Endothelial cell of umbilical vein (primary cell): ENCODE measurements around the gene C2CD4D. TPM values are rescaled to one million over a fixed set of nuclear protein-coding genes. Genes with fewer than 3 reads are reported as not detected.

ENCODE experiments used
- BruUV-seq: library from RNA; stranded (reverse); fragments of 400-500 nt; replicated peaks from 2 replicates; lab custom pipeline; 2021; lab: Mats Ljungman, UMichigan
- CTCF ChIA-PET: fragments of 300-600, 350-600 bp; sonication (Branson Sonifier 250); formaldehyde crosslinking; loops from one replicate; lab custom pipeline; 2021; ENCODE audit warnings: antibody characterized with exemption, inconsistent platforms; lab: Charles Lee
- POLR2A ChIA-PET: fragments of 300-600, 350-600 bp; sonication (Branson Sonifier 250); formaldehyde crosslinking; loops from one replicate; lab custom pipeline; 2021; ENCODE audit warnings: antibody characterized with exemption, inconsistent platforms; lab: Charles Lee
- DNase-seq: peaks from one replicate; pipeline ENCODE4 v3.0.0-alpha.2; 2011; ENCODE audit warnings: low read depth, low spot score
- FAIRE-seq: peaks from 2 replicates; lab custom pipeline; 2011; peaks lifted over from hg19 to GRCh38; lab: Jason Lieb, UNC
- H2AFZ ChIP-seq: 2 replicates; pipeline ENCODE4 v1.6.0; 2012; ENCODE audit warnings: low read depth, low read length, control low read depth, inconsistent platforms
- H3K27ac ChIP-seq: 2 replicates; pipeline ENCODE4 v1.5.1; 2011; ENCODE audit warnings: low read depth, mild to moderate bottlenecking, control low read depth, low read length, moderate library complexity; ENCODE audit not compliant: insufficient read depth
- H3K27me3 ChIP-seq, 2 experiments: 2 replicates each; pipeline versions ENCODE4 v1.6.0 to v1.6.1; 2011; ENCODE audit warnings: low read length in 2 of 2, mixed read lengths in 1 of 2; ENCODE audit not compliant: control insufficient read depth in 2 of 2, insufficient read depth in 2 of 2
- H3K36me3 ChIP-seq, 2 experiments: 2 replicates in 1 of 2; 3 replicates in 1 of 2; pipeline ENCODE4 v1.5.1; 2011; ENCODE audit warnings: low read length in 2 of 2, mild to moderate bottlenecking in 1 of 2, moderate library complexity in 1 of 2; ENCODE audit not compliant: control insufficient read depth in 2 of 2, insufficient read depth in 2 of 2; ENCODE audit errors: extremely low read depth in 1 of 2
- H3K4me1 ChIP-seq: 3 replicates; pipeline ENCODE4 v1.5.1; 2011; ENCODE audit warnings: mild to moderate bottlenecking, low read length; ENCODE audit not compliant: control insufficient read depth, insufficient read depth; ENCODE audit errors: extremely low read depth
- H3K4me2 ChIP-seq: 2 replicates; pipeline ENCODE4 v1.6.1; 2011; ENCODE audit warnings: low read length, control low read depth, mixed read lengths; ENCODE audit not compliant: insufficient read depth
- H3K4me3 ChIP-seq, 3 experiments: fragments of 200-600 bp in 1 of 3; sonication (generic), shearing (Covaris generic) in 1 of 3; replicated peaks in 1 of 3; 2 replicates each; pipeline ENCODE4 v1.5.1; 2011 to 2016; ENCODE audit warnings: control low read depth in 3 of 3, low read length in 3 of 3, mild to moderate bottlenecking in 2 of 3, inconsistent platforms in 1 of 3, low read depth in 1 of 3, moderate library complexity in 1 of 3; ENCODE audit not compliant: insufficient read depth in 1 of 3
- H3K79me2 ChIP-seq: 2 replicates; pipeline ENCODE4 v1.6.0; 2012; ENCODE audit warnings: low read length, inconsistent platforms; ENCODE audit not compliant: control insufficient read depth, insufficient read depth
- H3K9ac ChIP-seq: replicated peaks from 2 replicates; pipeline ENCODE3; 2011; ENCODE audit warnings: low read length, control low read depth; ENCODE audit not compliant: insufficient read depth; ENCODE audit errors: extremely low read depth
- H3K9me1 ChIP-seq: replicated peaks from 3 replicates; pipeline ENCODE4 v1.6.0; 2011; ENCODE audit warnings: mild to moderate bottlenecking, low read length; ENCODE audit not compliant: control insufficient read depth, insufficient read depth; ENCODE audit errors: extremely low read depth
- H3K9me3 ChIP-seq: replicated peaks from 2 replicates; pipeline ENCODE4 v1.5.1; 2012; ENCODE audit warnings: low read length, inconsistent platforms; ENCODE audit not compliant: control insufficient read depth, insufficient read depth
- H4K20me1 ChIP-seq: replicated peaks from 2 replicates; pipeline ENCODE3; 2011; ENCODE audit warnings: mild to moderate bottlenecking, low read length; ENCODE audit not compliant: control insufficient read depth, insufficient read depth; ENCODE audit errors: extremely low read depth
- CTCF ChIP-seq, 2 donors: IDR thresholded peaks; 1 replicate in 1 of 2; 2 replicates in 1 of 2; pipeline ENCODE4 v1.5.1; 2011; ENCODE audit warnings: low read length in 2 of 2, mild to moderate bottlenecking in 2 of 2, moderate library complexity in 2 of 2, control low read depth in 1 of 2, inconsistent platforms in 1 of 2, low read depth in 1 of 2; ENCODE audit not compliant: insufficient read depth in 1 of 2; ENCODE audit errors: extremely low read depth in 1 of 2
- EZH2 ChIP-seq: IDR thresholded peaks from 2 replicates; pipeline ENCODE4 v1.6.1; 2012; ENCODE audit warnings: borderline replicate concordance, low read depth, mild to moderate bottlenecking, moderate library complexity, low read length, inconsistent platforms; ENCODE audit not compliant: severe bottlenecking
- FOS ChIP-seq: IDR thresholded peaks from 2 replicates; pipeline ENCODE4 v1.6.1; 2011; ENCODE audit warnings: mild to moderate bottlenecking, low read length, moderate library complexity, borderline replicate concordance; ENCODE audit not compliant: insufficient read depth
- GATA2 ChIP-seq: IDR thresholded peaks from 2 replicates; pipeline ENCODE4 v1.7.0; 2011; ENCODE audit warnings: low read depth, mild to moderate bottlenecking, moderate library complexity, mixed read lengths, low read length; ENCODE audit not compliant: insufficient read length, insufficient read depth
- JUN ChIP-seq: IDR thresholded peaks from 2 replicates; pipeline ENCODE4 v1.6.1; 2011; ENCODE audit warnings: borderline replicate concordance, low read depth; ENCODE audit not compliant: insufficient read length, insufficient read depth
- MYC ChIP-seq: IDR thresholded peaks from one replicate; pipeline ENCODE4 v1.6.1; 2011; ENCODE audit warnings: mild to moderate bottlenecking, low read depth, low read length
- POLR2A ChIP-seq: IDR thresholded peaks from 2 replicates; pipeline ENCODE4 v1.6.1; 2012; ENCODE audit warnings: low read depth, mild to moderate bottlenecking, control low read depth, low read length
- dilution Hi-C: fragments of 300-500 bp; cut with MboI; formaldehyde crosslinking; loops from one replicate; pipeline ENCODE4 v1.15.0; 2019; ENCODE audit warnings: low sequenced_read_pairs; ENCODE audit not compliant: extremely low pct_ligation_motif_present
- intact Hi-C: fragments of 100-400 bp; cut with micrococcal nuclease; formaldehyde crosslinking; loops from one replicate; pipeline ENCODE4 v1.10.0; 2022
- polyA plus RNA-seq, 4 experiments: library from polyadenylated mRNA; depleted of rRNA in 3 of 4; stranded (reverse) in 3 of 4; unstranded in 1 of 4; fragments of >200 nt; gene quantifications; 2 replicates each; pipeline versions ENCODE4 v1.2.1 to v1.2.3, GENCODE V29; 2011 to 2012; ENCODE audit warnings: missing spikeins in 1 of 4
- total RNA-seq: library from RNA; stranded (reverse); gene quantifications from 2 replicates; pipeline ENCODE4 v1.2.3, GENCODE V29; 2021
- TF ChIP-seq, protein P1 (sequence below): IDR thresholded peaks from 2 replicates; pipeline ENCODE4 v1.6.1; 2011; ENCODE audit not compliant: insufficient read depth, insufficient read length

The C2CD4D gene
- total and polyA plus RNA-seq, 2 donors (not counting 3 experiments of a cell fraction or from before 2014, with no cell fraction given): not detected

DNA sequence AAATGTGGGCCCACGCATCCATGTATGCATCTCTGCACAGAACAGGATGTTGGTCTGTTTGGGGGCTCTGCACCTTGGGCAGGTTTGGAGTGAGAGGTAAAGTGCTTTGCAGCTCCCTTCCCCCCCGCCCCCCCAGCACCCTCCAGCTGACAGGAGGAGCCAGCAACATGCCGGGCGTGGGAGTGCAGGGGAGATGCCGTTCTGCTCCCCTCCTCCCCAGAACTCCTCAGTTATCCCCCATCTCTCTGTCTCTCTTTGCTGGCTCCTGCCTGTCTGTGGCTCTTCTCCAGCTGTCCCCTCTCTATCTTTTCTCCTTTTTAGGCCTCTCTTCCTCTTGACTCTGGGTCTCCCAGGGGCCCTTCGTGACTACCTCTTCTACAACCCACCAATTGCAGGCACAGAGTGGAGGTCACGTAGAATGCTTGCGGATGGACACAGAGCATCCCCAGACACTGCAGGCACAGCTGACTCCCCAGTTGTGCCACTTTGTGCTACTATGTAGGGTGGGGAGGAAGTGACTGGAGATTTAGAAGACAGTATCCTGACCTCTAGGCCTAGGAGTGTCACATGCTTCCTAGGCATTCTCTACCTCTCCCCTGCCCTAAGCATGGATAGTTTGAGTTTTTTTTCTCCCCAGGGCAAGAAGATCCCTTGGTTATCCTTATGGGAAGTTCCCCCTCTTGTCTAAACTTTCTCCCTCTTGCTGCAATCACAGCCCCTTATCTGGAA, 6.3 kb downstream of the C2CD4D start:
- Histone ChIP-seq H3K4me3 (no peak overlapping the region), H3K4me1 (peaks cover 9% of the 10 kb centered on the region), H3K9me3 (no peaks in the 10 kb centered on the region), H3K36me3 (no peaks in the 10 kb centered on the region), H3K27me3 (peaks cover 0 to 2% of the 10 kb centered on the region in 2 experiments), H4K20me1 (no peaks in the 10 kb centered on the region), H3K9ac (no peak overlapping the region), H2AFZ (no peak overlapping the region), H3K4me2 (no peak overlapping the region), H3K79me2 (no peaks in the 10 kb centered on the region), H3K9me1 (no peaks in the 10 kb centered on the region), H3K27ac (no peak overlapping the region)
- no peak for DNase-seq
- intact Hi-C loops: no loop called here
- FAIRE-seq: no peak
- TF ChIP-seq POLR2A (no peak), CTCF (IDR thresholded peaks at IDR 0.05; ENCODE audit: extremely low read depth in 1 of 2, insufficient read depth in 1 of 2, low read depth in 1 of 2, low read length in 2 of 2) (no peak), MYC (no peak), GATA2 (no peak), JUN (no peak), EZH2 (no peak), FOS (no peak)
- TF ChIP-seq, protein P1, sequence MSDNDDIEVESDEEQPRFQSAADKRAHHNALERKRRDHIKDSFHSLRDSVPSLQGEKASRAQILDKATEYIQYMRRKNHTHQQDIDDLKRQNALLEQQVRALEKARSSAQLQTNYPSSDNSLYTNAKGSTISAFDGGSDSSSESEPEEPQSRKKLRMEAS: no peak
- dilution Hi-C loops: no loop called here
- no TSS peak for BruUV-seq
- ChIA-PET POLR2A (no interaction called here), CTCF (no interaction called here)
